BJ (cell line): Measurements from ENCODE around the gene CHD9. TPM values are rescaled to one million over a fixed set of nuclear protein-coding genes. Genes with fewer than 3 reads are reported as not detected.

Experiments
- CTCF ChIA-PET: fragments of 350-600 bp; formaldehyde crosslinking; extraction: SDS; loops from one replicate; lab custom pipeline; 2021; ENCODE audit warnings: antibody characterized with exemption, inconsistent platforms; lab: Yijun Ruan, JAX
- POLR2A ChIA-PET: fragments of 300-600 bp; sonication (Branson Sonifier 250); formaldehyde crosslinking; extraction: SDS; loops from one replicate; lab custom pipeline; 2021; ENCODE audit warnings: antibody characterized with exemption; lab: Charles Lee
- DNase-seq: peaks from one replicate; pipeline ENCODE4 v3.0.0-alpha.2; 2011; ENCODE audit warnings: low read depth
- H3K27me3 ChIP-seq: 2 replicates; pipeline ENCODE4 v1.6.0; 2011; ENCODE audit warnings: low read length; ENCODE audit not compliant: control insufficient read depth, insufficient read depth
- H3K36me3 ChIP-seq: 2 replicates; pipeline ENCODE4 v1.5.1; 2011; ENCODE audit warnings: low read length; ENCODE audit not compliant: control insufficient read depth, insufficient read depth
- H3K4me3 ChIP-seq: 2 replicates; pipeline ENCODE4 v1.5.1; 2011; ENCODE audit warnings: low read depth, mild to moderate bottlenecking, control low read depth, low read length
- CTCF ChIP-seq: IDR thresholded peaks from 2 replicates; pipeline ENCODE4 v1.5.1; 2011; ENCODE audit warnings: low read depth, mild to moderate bottlenecking, control low read depth, inconsistent platforms, low read length, moderate library complexity; ENCODE audit not compliant: insufficient read depth
- polyA plus RNA-seq: library from polyadenylated mRNA; depleted of rRNA; stranded (reverse); fragments of >200 nt; gene quantifications from 2 replicates; pipeline ENCODE4 v1.2.3, GENCODE V29; 2011

CHD9 gene
- polyA plus RNA-seq, 1 experiment = 13.1 TPM

- Histone ChIP-seq H3K27me3 (no peaks in the 10 kb centered on the region), H3K36me3 (0 out of 2 replicates have a peak, but pooled peaks cover 1% of the 10 kb centered on the region), H3K4me3 (no peak overlapping the region)
- ChIA-PET CTCF (interaction anchor here (1.7 kb wide), 1 partner anchor 61 kb away, joined by 4 read pairs; no protein-coding TSS in a partner anchor), POLR2A (no interaction called here)
- no peak for DNase-seq
- TF ChIP-seq CTCF = no peak
These were observed 164.6 kb downstream of the CHD9 start for GRCh38 chr16:53219371-53219770.

- TF ChIP-seq CTCF = no peak
- Histone ChIP-seq H3K27me3 (no peaks in the 10 kb centered on the region), H3K4me3 (no peak overlapping the region), H3K36me3 (0 out of 2 replicates have a peak, but pooled peaks cover 1% of the 10 kb centered on the region)
- DNase-seq = peak; percentile 7
- POLR2A ChIA-PET = no interaction called here
- CTCF ChIA-PET = interaction anchor here (0.6 to 1.7 kb wide), 5 partner anchors 12 to 165 kb away, joined by 3 to 5 read pairs (median 4); partner anchors contain the start of gene CHD9
These were observed 165.1 kb downstream of the CHD9 start for GRCh38 chr16:53219795-53220454.

GRCh38 chr16:53220585-53220984 is 165.8 kb downstream of the CHD9 start:
- Histone ChIP-seq H3K36me3 (0 out of 2 replicates have a peak, but pooled peaks cover 1% of the 10 kb centered on the region), H3K27me3 (no peaks in the 10 kb centered on the region), H3K4me3 (no peak overlapping the region)
- no peak for DNase-seq
- POLR2A ChIA-PET = interaction anchor here (0.7 kb wide), 1 partner anchor 141 kb away, joined by 3 read pairs; no protein-coding TSS in a partner anchor
- peak; percentile 39; the same call in 1 of the 2 replicates for TF ChIP-seq CTCF
- CTCF ChIA-PET = interaction anchor here (0.6 to 1.7 kb wide), 6 partner anchors 12 to 165 kb away, joined by 3 to 5 read pairs (median 4); partner anchors contain the start of gene CHD9

- no peak for DNase-seq
- no peaks in the 10 kb centered on the region for H3K27me3 ChIP-seq
- ChIA-PET POLR2A (no interaction called here), CTCF (no interaction called here)
- no peak for TF ChIP-seq CTCF
- peaks cover 2% of the 10 kb centered on the region; the same call in 1 of the 2 replicates for H3K36me3 ChIP-seq
- H3K4me3 ChIP-seq = no peak overlapping the region
These were observed 170.3 kb downstream of the CHD9 start for GRCh38 chr16:53224951-53225533.

- no peak for TF ChIP-seq CTCF
- H3K4me3 ChIP-seq = no peak overlapping the region
- no peaks in the 10 kb centered on the region for H3K27me3 ChIP-seq
- no peak for DNase-seq
- H3K36me3 ChIP-seq = peaks cover 7% of the 10 kb centered on the region
- ChIA-PET POLR2A (no interaction called here), CTCF (interaction anchor here (1.3 kb wide), 1 partner anchor 13 kb away, joined by 4 read pairs; no protein-coding TSS in a partner anchor)
These were observed 178.2 kb downstream of the CHD9 start for GRCh38 chr16:53232826-53233529.
